Eye (tissue), 1 donor: Measurements from ENCODE around the gene CRIM1.

Experiments
- DNase-seq: peaks from one replicate; pipeline ENCODE4 v3.0.0-alpha.2; 2015

The CRIM1 gene

GRCh38 chr2:36403675-36404230, 48.2 kb downstream of the CRIM1 start:
- DNase-seq: no peak

DNA sequence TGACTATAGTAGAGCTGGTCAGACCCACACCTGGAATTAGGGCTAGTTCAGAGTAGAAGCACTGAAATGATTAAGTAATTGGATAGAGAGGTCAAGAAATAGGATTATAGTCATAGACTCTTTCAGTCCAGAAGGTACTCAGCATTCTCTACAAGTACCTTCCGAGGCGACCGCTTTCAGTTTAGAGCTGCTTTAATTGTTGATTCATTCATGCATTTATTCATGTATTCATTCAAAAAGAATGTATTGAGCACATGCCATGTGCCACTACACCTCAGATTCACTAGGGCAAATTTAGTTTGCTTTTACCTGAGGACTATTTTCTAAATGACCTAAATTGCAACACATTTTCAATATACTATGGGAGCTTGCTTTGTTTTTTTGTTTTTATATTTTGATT, 48.7 kb downstream of the CRIM1 start:
- no peak for DNase-seq

GRCh38 chr2:36404754-36405153, 49.2 kb downstream of the CRIM1 start:
- DNase-seq: no peak

DNA sequence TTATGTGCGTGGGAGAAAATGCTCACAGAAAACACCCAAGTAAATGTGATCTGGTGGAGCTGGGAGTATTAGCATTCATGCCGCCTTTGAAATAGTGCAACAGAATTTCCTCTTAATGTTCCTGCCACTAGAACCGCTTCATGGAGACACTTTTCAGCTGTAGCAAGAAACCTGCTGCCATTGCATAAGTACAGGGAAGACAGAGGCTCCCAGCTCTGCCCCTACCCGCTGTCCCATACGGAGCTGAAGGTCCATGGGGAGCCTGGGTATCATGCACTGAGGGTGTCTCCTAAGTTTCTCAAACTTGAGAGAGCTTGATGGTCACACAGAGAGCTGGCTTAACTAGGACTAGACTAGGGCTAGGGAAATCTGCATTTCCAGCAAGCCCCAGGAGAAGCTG, 49.6 kb downstream of the CRIM1 start:
- DNase-seq: no peak

DNA sequence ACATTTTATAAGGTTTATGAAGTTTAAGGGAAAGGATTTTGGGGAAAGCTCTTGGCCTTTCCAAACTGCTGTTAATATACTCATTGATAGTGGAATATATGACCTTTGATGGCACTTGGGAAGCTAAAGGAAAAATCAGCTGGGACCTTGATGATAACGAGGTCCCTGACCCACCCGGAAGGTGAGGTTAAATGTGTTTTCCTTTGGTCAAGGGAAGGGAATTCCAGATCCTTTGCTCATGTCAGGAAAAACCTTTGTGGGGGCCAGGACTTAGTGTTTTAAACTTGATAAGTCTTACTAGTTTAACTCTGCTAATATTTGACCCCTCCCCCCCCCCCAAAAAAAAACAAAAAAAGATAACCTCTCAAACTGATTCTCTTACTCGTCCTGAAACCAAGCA, 50.7 kb downstream of the CRIM1 start:
- no peak for DNase-seq

GRCh38 chr2:36407413-36407812, 51.8 kb downstream of the CRIM1 start:
- no peak for DNase-seq

DNA sequence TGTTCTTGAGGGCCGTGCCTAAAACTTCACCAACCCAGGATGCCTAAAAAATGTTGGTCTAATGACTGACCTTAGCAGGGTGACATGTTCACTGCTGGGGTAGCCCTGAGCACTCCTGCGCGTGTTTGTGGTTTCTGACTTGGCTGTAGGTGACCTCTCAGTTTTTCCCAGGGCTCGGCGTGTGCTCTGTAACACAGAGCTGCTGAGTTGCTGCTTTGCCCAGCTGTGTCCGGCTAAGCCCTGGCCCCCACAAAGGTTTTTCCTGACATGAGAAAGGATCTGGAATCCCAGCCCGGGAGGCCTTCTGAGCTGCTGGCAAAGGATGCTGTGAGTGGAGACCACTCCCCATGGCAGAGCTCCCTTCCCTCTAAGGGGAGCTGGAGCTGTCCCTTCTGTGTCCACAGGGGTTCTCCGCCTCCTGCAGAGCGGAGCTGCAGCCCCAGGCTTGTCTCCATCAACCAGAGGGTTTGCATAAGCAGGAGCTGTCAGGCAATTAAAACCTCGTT, 52.7 kb downstream of the CRIM1 start:
- DNase-seq: peak; percentile 41

GRCh38 chr2:36409335-36409734, 53.8 kb downstream of the CRIM1 start:
- no peak for DNase-seq

DNA sequence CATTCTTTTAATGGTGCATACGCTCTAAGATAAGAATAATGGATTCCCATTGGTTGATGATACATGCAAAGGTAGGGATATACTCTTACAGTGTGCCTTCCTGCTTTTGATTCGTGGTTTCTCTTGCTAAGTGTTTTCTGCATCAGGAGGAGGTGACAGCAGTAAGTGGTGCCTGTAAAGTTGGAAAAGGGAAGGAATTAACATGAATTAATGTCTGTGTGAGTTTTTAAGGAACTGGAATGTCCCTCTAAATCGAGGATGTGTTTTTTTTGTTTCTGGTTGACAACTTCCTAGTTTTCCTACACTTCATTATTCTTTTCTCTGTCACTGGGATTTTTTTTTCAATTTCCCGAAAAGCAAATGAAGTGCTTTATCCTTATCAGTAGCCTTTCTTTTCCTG, 54.4 kb downstream of the CRIM1 start:
- no peak for DNase-seq

GRCh38 chr2:36410681-36411080, 55.1 kb downstream of the CRIM1 start:
- no peak for DNase-seq

DNA sequence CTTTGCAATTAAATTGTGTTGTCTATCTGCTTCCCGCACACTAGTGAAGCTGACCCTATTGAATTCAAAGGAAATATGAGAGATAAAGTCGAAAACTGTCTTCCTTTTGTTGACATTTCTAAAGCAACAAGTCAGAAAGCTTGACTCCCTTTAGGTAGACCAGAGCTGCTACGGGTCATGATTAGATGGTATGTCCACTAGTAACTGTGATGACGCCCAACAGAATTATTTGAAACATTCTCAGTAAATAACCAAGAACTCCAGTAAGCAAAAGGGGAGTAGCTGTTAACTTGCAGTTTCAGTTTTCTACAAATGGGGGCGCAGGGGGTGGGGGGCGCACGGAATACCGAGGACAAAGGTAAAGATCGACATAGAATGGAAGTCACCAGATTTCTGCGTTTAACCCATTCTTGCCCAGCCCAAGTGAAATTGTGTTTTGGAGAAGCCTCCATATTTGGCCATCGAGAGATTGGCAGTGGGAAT, 56.4 kb downstream of the CRIM1 start:
- DNase-seq: no peak

DNA sequence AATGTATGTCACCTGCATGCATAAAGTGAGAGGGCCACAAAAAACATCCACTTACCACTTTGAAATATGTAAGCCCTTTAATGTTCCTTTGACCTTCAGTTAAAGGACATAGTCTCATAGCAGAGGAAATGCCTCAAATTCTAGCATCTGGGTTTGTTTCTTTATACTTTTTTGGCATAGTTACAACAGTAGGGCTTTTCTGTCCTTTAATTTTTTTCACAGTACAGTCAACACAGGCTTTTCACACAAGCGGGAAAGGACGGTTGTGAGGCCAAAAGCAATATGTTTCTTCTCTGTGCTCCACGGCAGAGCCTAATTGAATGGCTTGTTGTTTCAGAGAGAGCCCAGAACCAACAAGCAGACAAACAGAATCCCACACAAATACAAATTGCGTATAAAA, 57.6 kb downstream of the CRIM1 start:
- DNase-seq: no peak

DNA sequence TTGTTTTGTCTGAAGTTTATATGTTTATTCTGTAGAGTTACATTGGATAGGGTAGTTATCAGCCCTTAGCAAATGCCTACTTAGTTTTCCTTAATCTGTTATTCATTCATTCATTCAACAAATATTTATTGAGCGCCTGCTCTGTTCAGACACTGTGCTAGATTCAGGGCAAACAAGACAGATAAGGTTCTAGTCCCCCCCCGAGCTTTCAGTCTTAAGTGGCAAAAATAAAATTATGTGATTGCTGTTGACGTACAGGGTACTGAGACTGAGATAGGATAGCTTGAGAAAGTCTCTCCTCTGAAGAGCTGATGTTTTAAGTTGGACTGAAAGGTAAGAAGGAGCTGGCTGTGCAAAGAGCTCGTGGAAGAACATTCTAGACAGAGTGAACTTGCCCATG, 58.7 kb downstream of the CRIM1 start:
- no peak for DNase-seq

GRCh38 chr2:36415381-36416022, 59.9 kb downstream of the CRIM1 start:
- DNase-seq: no peak

- DNase-seq: no peak
Observed at GRCh38 chr2:36416370-36417165, 61.0 kb downstream of the CRIM1 start.

GRCh38 chr2:36420569-36421181, 65.1 kb downstream of the CRIM1 start:
- DNase-seq: no peak

DNA sequence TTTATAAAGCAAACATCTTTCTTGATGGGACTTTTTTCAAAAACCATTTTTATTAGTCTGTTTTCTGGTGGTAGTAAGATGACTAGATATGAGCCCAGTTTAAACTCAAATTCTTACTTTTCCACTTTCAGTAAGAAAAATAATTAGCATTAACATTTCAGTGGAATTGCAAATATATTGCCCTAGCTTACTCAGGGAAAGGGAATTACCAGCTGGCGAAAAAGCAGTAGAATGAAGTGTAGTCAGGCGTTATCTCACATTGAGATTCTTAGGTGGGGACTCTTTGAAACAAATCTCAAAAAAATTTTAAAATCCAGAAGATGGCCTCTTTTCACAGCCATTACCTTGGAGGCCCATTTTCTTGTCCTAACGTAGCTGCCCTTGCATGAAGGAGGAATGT, 65.8 kb downstream of the CRIM1 start:
- DNase-seq: no peak

DNA sequence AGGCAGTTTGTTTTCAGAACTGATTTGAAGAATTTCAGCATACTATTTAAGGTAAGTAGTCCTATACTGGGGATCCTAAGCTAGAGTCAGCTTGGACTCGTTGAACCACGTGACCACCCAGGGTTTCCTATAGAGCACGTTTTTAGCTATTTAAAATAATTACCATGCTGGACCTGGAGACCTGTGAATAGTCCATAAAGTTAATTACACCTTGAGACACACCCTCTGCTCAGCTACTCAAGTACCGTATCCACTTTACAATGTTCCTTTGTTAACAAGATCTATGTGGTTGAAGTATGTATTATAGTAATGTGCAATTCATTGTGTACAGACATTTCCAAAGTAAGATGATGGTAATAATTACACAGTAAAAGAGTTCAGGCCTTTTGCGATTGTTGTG, 67.6 kb downstream of the CRIM1 start:
- DNase-seq: no peak

DNA sequence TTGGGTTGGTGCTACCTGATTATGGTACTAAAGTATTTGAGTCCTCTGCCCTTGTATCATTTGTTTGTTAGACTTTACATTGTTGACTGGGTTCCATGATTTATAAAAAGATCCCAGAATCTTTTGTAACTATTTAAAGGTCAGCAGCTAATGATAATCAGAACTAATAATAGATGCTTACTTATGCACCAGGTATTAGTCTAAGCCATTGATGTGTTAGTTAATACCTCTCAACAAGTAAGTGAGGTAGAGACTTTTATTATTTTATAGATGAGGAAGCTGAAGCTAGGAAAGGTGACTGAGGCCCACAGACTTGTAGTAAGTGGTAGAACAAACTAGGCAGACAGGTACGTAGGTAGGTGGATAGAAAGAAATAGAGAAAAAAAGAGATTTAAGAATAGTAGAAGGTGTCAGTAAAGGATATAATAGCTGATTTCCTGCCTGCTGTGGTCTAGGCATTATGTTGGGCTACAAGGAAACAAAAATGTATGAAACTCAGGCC, 68.1 kb downstream of the CRIM1 start:
- no peak for DNase-seq

GRCh38 chr2:36425608-36426355, 70.2 kb downstream of the CRIM1 start:
- DNase-seq: no peak

DNA sequence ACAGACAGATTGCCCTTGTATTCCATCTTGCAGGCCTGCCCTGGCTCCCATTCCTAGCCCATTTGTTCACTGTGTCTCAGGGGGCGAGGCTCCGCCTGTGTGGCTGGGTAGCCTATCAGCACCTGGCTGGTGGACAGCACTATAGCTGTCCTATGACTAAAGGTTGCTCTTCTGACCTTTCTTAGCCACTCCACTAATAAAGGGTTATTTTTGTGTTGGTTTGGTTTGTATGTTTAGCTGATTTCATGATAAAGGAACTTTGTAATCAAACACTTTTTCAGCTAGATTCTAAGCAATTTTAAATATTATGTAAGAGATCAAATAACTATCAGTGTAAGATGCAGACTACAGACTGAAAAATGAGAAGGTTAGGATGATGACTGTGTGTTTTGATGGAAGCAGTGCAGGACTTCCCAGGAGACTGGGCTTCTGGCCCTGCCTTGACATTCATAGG, 72.2 kb downstream of the CRIM1 start:
- DNase-seq: no peak

GRCh38 chr2:36430549-36430948, 75.0 kb downstream of the CRIM1 start:
- no peak for DNase-seq

DNA sequence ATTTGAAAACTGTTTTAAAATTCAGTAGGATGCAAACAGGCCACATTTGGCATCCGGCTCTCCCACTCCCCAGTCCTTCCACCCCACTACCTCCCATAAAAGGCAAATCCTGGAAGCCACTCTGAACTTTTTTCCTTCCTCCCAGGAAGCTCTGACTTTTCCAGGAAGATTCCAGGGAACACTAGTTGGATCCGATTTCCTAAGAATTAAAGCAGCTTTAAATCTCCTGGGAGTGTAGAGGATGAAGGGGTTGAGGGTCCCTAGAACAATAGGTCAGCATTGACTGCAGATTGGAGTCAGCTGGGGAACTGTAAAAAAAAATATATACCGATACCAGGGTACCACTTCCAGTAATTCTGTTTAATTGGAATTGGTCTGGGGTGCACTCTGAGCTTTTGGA, 76.9 kb downstream of the CRIM1 start:
- DNase-seq: no peak
